GM23248 (cell line): ENCODE results near the gene PRR12. TPM values are rescaled to one million over a fixed set of nuclear protein-coding genes. Genes with fewer than 3 reads are reported as not detected.

Experiments
- DNase-seq: peaks from one replicate; pipeline ENCODE4 v3.0.0-alpha.2; 2015
- H2AFZ ChIP-seq: fragments of 200-600 bp; sonication (generic); 2 replicates; pipeline ENCODE4 v1.6.1; 2016; ENCODE audit warnings: antibody characterized with exemption
- H3F3A ChIP-seq: fragments of 200-600 bp; sonication (generic); 2 replicates; pipeline ENCODE4 v1.6.1; 2016; ENCODE audit warnings: mild to moderate bottlenecking, antibody characterized with exemption, mixed run types; ENCODE audit not compliant: insufficient read depth
- H3K27ac ChIP-seq: fragments of 200-600 bp; sonication (generic); 2 replicates; pipeline ENCODE4 v1.5.1; 2016; ENCODE audit warnings: mild to moderate bottlenecking
- H3K27me3 ChIP-seq: fragments of 200-600 bp; sonication (generic); replicated peaks from 2 replicates; pipeline ENCODE4 v1.6.1; 2016; ENCODE audit warnings: mild to moderate bottlenecking; ENCODE audit not compliant: insufficient read depth
- H3K36me3 ChIP-seq: fragments of 200-600 bp; sonication (generic); 2 replicates; pipeline ENCODE4 v1.6.1; 2016; ENCODE audit warnings: low read depth, mild to moderate bottlenecking
- H3K4me1 ChIP-seq: fragments of 200-600 bp; sonication (generic); 2 replicates; pipeline ENCODE4 v1.6.1; 2016; ENCODE audit warnings: mild to moderate bottlenecking; ENCODE audit not compliant: insufficient read depth
- H3K4me2 ChIP-seq: fragments of 200-600 bp; sonication (generic); one replicate; pipeline ENCODE4 v1.6.1; 2016; ENCODE audit warnings: mild to moderate bottlenecking; ENCODE audit not compliant: unreplicated experiment
- H3K4me3 ChIP-seq: fragments of 200-600 bp; sonication (generic); 2 replicates; pipeline ENCODE4 v1.5.1; 2016; ENCODE audit warnings: mild to moderate bottlenecking
- H3K79me2 ChIP-seq: fragments of 200-600 bp; sonication (generic); 2 replicates; pipeline ENCODE4 v1.6.1; 2016; ENCODE audit warnings: mild to moderate bottlenecking; ENCODE audit not compliant: insufficient read depth
- H3K9ac ChIP-seq: fragments of 200-600 bp; sonication (generic); 2 replicates; pipeline ENCODE4 v1.6.1; 2016; ENCODE audit warnings: mild to moderate bottlenecking
- H3K9me2 ChIP-seq: fragments of 200-600 bp; sonication (generic); 2 replicates; pipeline ENCODE4 v1.6.1; 2016; ENCODE audit warnings: mixed run types, mild to moderate bottlenecking, moderate library complexity; ENCODE audit not compliant: insufficient read depth
- H3K9me3 ChIP-seq: fragments of 200-600 bp; sonication (generic); one replicate; pipeline ENCODE4 v1.6.1; 2017; ENCODE audit warnings: low read depth
- H4K20me1 ChIP-seq: fragments of 200-600 bp; sonication (generic); 2 replicates; pipeline ENCODE4 v1.6.0; 2016; ENCODE audit not compliant: insufficient read depth
- EZH2 ChIP-seq: fragments of 200-600 bp; sonication (generic); IDR thresholded peaks from 2 replicates; pipeline ENCODE4 v1.6.1; 2018; ENCODE audit warnings: antibody characterized with exemption, mild to moderate bottlenecking; ENCODE audit not compliant: insufficient read depth, poor library complexity, severe bottlenecking
- EZH2phosphoT487 ChIP-seq: fragments of 200-600 bp; sonication (generic); IDR thresholded peaks from 2 replicates; pipeline ENCODE4 v1.6.1; 2018; ENCODE audit warnings: antibody characterized with exemption, moderate library complexity, mild to moderate bottlenecking, low read depth; ENCODE audit not compliant: insufficient read depth
- WGBS, 2 experiments: methylation state at CpG; one replicate each; pipeline ENCODE4 v1.1.6; 2015 to 2017; ENCODE audit warnings: low lambda C conversion rate in 2 of 2, low coverage in 1 of 2; ENCODE audit errors: missing lambda C conversion rate in 2 of 2; 5-methylcytosine and 5-hydroxymethylcytosine counted together
- in situ Hi-C: fragments of 300-500 bp; cut with MboI; formaldehyde crosslinking; loops from 2 replicates; pipeline ENCODE4 v1.15.0; 2020
- polyA plus RNA-seq: library from polyadenylated mRNA; unstranded; fragments of >200 nt; fragmentation: Nextera tagmentation; extraction: Ambion mirVana; gene quantifications from 2 replicates; pipeline ENCODE4 v1.2.1, GENCODE V29; 2016
- total RNA-seq: library from RNA; depleted of rRNA; stranded (reverse); fragments of >200 nt; shearing (Covaris generic); gene quantifications from 2 replicates; pipeline ENCODE4 v1.2.3, GENCODE V29; 2014

Gene PRR12
- total and polyA plus RNA-seq, 2 experiments from 2014 or later: 0.86 to 2.9 TPM

- peaks cover 4% of the 10 kb centered on the region for H3F3A ChIP-seq
- H3K27me3 ChIP-seq: no peaks in the 10 kb centered on the region
- no peak for TF ChIP-seq EZH2
- no peak for TF ChIP-seq EZH2phosphoT487
- H3K9me3 ChIP-seq: no peaks in the 10 kb centered on the region
- peak overlapping the region; percentile 83 for H3K4me3 ChIP-seq
- peak overlapping the region; percentile 18; the same call in 1 of the 2 replicates for H3K27ac ChIP-seq
- peaks cover 14% of the 10 kb centered on the region; the same call in 1 of the 2 replicates for H3K36me3 ChIP-seq
- H3K9me2 ChIP-seq: no peaks in the 10 kb centered on the region
- WGBS, 2 experiments: 74% methylated on average over 4 of the region's 4 CpGs
- H3K4me2 ChIP-seq: peak overlapping the region; percentile 92
- peaks cover 61% of the 10 kb centered on the region for H3K79me2 ChIP-seq
- peaks cover 8% of the 10 kb centered on the region for H3K4me1 ChIP-seq
- H4K20me1 ChIP-seq: no peaks in the 10 kb centered on the region
- in situ Hi-C loops: no loop called here
- DNase-seq: no peak
- H2AFZ ChIP-seq: peak overlapping the region; percentile 95; the same call in 1 of the 2 replicates
- peak overlapping the region; percentile 85 for H3K9ac ChIP-seq
Measured at GRCh38 chr19:49579193-49579592, 11.8 kb upstream of the PRR12 start.

- TF ChIP-seq EZH2: no peak
- no peak for TF ChIP-seq EZH2phosphoT487
- Histone ChIP-seq H3K4me1 (peaks cover 8% of the 10 kb centered on the region), H4K20me1 (no peaks in the 10 kb centered on the region), H3K4me3 (peak overlapping the region; percentile 83), H3F3A (no peaks in the 10 kb centered on the region; the same call in 1 of the 2 replicates), H3K9ac (peak overlapping the region; percentile 85), H3K9me3 (no peaks in the 10 kb centered on the region), H3K79me2 (peaks cover 54% of the 10 kb centered on the region), H3K9me2 (no peaks in the 10 kb centered on the region), H3K4me2 (peak overlapping the region; percentile 92), H3K36me3 (peaks cover 14% of the 10 kb centered on the region; the same call in 1 of the 2 replicates), H3K27me3 (no peaks in the 10 kb centered on the region), H2AFZ (peak overlapping the region; percentile 95), H3K27ac (peak overlapping the region; percentile 18)
- peak; percentile 27 for DNase-seq
- in situ Hi-C loops: no loop called here
- 1 to 2% methylated on average over 8 of the region's 8 CpGs for WGBS, 2 experiments
Measured at GRCh38 chr19:49579947-49580263, 11.1 kb upstream of the PRR12 start.

DNA sequence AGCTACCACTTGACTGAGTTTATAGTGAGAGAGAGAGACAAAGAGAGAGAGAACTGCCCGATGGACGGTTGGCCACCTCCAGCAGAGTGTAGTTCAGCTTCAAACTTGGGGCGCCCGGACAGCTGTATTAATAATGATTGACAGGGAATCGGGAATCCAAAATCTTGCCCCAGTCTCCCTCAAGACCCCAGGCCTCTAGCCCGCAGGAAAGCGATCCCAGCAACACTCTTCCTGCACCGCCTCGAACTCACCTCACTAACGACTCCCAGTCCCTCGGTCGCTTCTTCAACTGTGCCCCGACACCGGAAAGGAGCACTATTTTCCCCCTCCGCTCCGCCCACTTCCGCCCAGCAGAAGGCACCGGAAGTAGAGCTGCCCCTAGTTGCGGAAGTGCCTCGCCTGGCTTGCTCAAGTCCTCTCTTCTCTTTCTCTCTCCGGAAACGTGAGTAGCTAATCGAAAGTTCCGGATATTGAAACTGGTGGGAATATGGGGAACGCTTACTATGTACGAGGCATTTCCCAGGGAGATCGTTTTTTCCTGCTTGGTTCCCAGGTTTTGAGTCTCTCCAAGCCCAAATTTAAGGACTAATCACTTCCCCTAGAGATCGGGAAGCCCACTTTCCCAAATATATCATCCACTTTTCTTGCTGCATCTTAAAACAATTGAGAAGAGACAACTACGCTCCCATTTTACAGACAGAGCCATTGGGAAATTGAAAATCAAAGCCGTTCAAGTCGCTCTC lies 10.5 kb upstream of the PRR12 start, which contains the start of gene NOSIP:
TSS of gene NOSIP (minus strand) at position 293 of the 743 bp plus-strand sequence. CDS start 19,865 bp downstream, outside the sequence.
- Histone ChIP-seq H4K20me1 (no peaks in the 10 kb centered on the region), H3K9ac (peak within 1 kb of the TSS; percentile 85), H3K9me2 (no peaks in the 10 kb centered on the region), H3F3A (no peaks in the 10 kb centered on the region; the same call in 1 of the 2 replicates), H3K79me2 (peaks cover 48% of the 10 kb centered on the region), H3K27ac (peak within 1 kb of the TSS; percentile 18), H3K4me2 (peak within 1 kb of the TSS; percentile 92), H3K9me3 (no peaks in the 10 kb centered on the region), H3K36me3 (peaks cover 9% of the 10 kb centered on the region; the same call in 1 of the 2 replicates), H3K4me1 (peaks cover 8% of the 10 kb centered on the region), H2AFZ (peak within 1 kb of the TSS; percentile 95), H3K27me3 (no peaks in the 10 kb centered on the region), H3K4me3 (peak within 1 kb of the TSS; percentile 83)
- in situ Hi-C loops: no loop called here
- 4 to 5% methylated on average over 31 of the region's 31 CpGs for WGBS, 2 experiments
- TF ChIP-seq EZH2phosphoT487 (no peak), EZH2 (no peak)
- peak; percentile 98 for DNase-seq

DNA sequence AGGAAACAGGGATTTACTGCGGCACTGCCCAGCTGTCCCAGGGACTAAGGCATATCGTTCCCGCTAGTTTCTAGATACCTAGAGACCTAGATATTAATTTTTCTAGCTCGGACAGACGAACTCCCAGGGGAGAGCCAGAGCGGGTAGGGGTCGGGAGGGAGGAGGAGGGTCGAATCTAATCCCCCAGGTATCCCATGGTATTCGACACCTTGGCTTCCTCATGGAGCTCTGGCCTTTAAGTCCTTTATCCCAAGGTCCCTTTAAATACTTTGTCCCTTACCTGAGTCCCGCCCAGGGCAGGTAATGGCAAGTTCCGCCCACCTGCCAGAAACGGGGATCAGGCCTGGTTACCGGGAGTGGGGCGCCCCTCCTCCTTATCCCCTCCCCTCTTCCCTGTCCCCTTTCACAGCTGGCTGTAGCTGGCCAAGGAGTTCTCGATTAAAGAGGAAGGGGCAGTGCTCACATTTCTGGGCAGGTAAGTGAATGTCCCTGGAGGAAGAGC lies 9.9 kb upstream of the PRR12 start, which contains the start of gene PRRG2:
TSS of gene PRRG2 (plus strand) at position 310 of the 502 bp plus-strand sequence. CDS start 1,904 bp downstream, outside the sequence.
- Histone ChIP-seq H3F3A (no peaks in the 10 kb centered on the region; the same call in 1 of the 2 replicates), H3K4me3 (peak within 1 kb of the TSS; percentile 83), H4K20me1 (no peaks in the 10 kb centered on the region), H3K9ac (peak within 1 kb of the TSS; percentile 85), H3K4me1 (peaks cover 8% of the 10 kb centered on the region), H3K36me3 (peaks cover 3% of the 10 kb centered on the region; the same call in 1 of the 2 replicates), H3K4me2 (peak within 1 kb of the TSS; percentile 92), H3K9me3 (no peaks in the 10 kb centered on the region), H3K27ac (peak within 1 kb of the TSS; percentile 18), H3K79me2 (peaks cover 42% of the 10 kb centered on the region), H3K9me2 (no peaks in the 10 kb centered on the region), H3K27me3 (no peaks in the 10 kb centered on the region), H2AFZ (peak within 1 kb of the TSS; percentile 95)
- in situ Hi-C loops: no loop called here
- no peak for DNase-seq
- TF ChIP-seq EZH2phosphoT487: no peak
- no peak for TF ChIP-seq EZH2
- 26 to 30% methylated on average over 15 of the region's 15 CpGs for WGBS, 2 experiments
